Heart left ventricle (tissue), 16 donors: ENCODE measurements around the gene NUBP2. TPM values are rescaled to one million over a fixed set of nuclear protein-coding genes. Genes with fewer than 3 reads are reported as not detected.

Experiments used
- ATAC-seq, 4 donors: fragments of 200-7000 bp; cut with Tn5 transposase; one replicate each; pipeline ENCODE4 v1.9.1; 2020 to 2022; ENCODE audit warnings: moderate library complexity in 4 of 4, mild to moderate bottlenecking in 3 of 4, moderate number of reproducible peaks in 1 of 4
- DNase-seq, 5 donors: peaks; one replicate each; pipeline ENCODE4 v3.0.0-alpha.2; 2020
- H3K27ac ChIP-seq, 12 donors: fragments of 200-600 bp; sonication (generic) in 4 of 12; one replicate each; pipeline versions ENCODE4 v1.5.0 to v1.8.0; 2016 to 2022; ENCODE audit warnings: mild to moderate bottlenecking in 2 of 12
- H3K27me3 ChIP-seq, 9 donors: fragments of 200-600 bp; sonication (generic) in 2 of 9; one replicate each; pipeline versions ENCODE4 v1.5.1 to v1.8.0; 2016 to 2022; ENCODE audit warnings: mild to moderate bottlenecking in 3 of 9
- H3K36me3 ChIP-seq, 9 donors: fragments of 200-600 bp; sonication (generic) in 2 of 9; one replicate each; pipeline versions ENCODE4 v1.5.0 to v1.8.0; 2018 to 2022; ENCODE audit warnings: mild to moderate bottlenecking in 2 of 9
- H3K4me1 ChIP-seq, 12 donors: fragments of 200-600 bp; sonication (generic) in 4 of 12; one replicate each; pipeline versions ENCODE4 v1.5.0 to v1.8.0; 2016 to 2022; ENCODE audit warnings: mild to moderate bottlenecking in 3 of 12
- H3K4me3 ChIP-seq, 12 donors: fragments of 200-600 bp; sonication (generic) in 4 of 12; one replicate each; pipeline versions ENCODE4 v1.5.0 to v1.8.0; 2017 to 2022; ENCODE audit warnings: mild to moderate bottlenecking in 9 of 12, moderate library complexity in 4 of 12
- H3K9me3 ChIP-seq, 12 donors: fragments of 200-600 bp; sonication (generic) in 4 of 12; one replicate each; pipeline versions ENCODE4 v1.5.0 to v1.8.0; 2016 to 2022; ENCODE audit warnings: mild to moderate bottlenecking in 1 of 12
- POLR2A ChIP-seq, 2 donors: fragments of 450-650 bp; IDR thresholded peaks; one replicate each; pipeline ENCODE4 v1.6.1; 2017; ENCODE audit warnings: antibody characterized with exemption in 2 of 2, mild to moderate bottlenecking in 2 of 2, moderate library complexity in 2 of 2
- WGBS, 4 donors: extraction: QIAGEN DNeasy Blood & Tissue Kit in 2 of 4; methylation state at CpG; one replicate each; pipeline versions ENCODE4 v1.1.5 to v1.1.7; 2013 to 2018; 5-methylcytosine and 5-hydroxymethylcytosine counted together
- intact Hi-C, 10 donors: fragments of 100-400 bp; cut with DNase I; formaldehyde crosslinking; loops; one replicate each; pipeline versions ENCODE4 v1.11.1 to v1.14.2; 2022
- polyA plus RNA-seq, 2 donors: library from polyadenylated mRNA; stranded (reverse); fragments of 200-250 nt; gene quantifications; one replicate each; pipeline ENCODE4 v1.2.3, GENCODE V29; 2013
- total RNA-seq, 9 donors: library from RNA; depleted of rRNA in 2 of 9; stranded (reverse); fragments of >200 nt in 2 of 9; fragmentation: NEBNext Ultra II Directional in 3 of 9; extraction: Animal tissue kit (Norgen Biotek cat#: 25700) in 3 of 9; gene quantifications; one replicate each; pipeline versions ENCODE4 v1.1.0 to v1.2.4, GENCODE V29; 2016 to 2023
- TF ChIP-seq, protein P1 (sequence below), 12 donors: fragments of 200-600 bp; sonication (generic) in 4 of 12; IDR thresholded peaks; one replicate each; pipeline versions ENCODE4 v1.5.0 to v1.8.0; 2018 to 2022; ENCODE audit warnings: antibody characterized with exemption in 12 of 12, mild to moderate bottlenecking in 5 of 12
- donor health status: ischemic (EF 13 %, LVEDD 7.1; RV severe dilation, severe dysfunction).
- donor health status: healthy with polysubstance abuse.
- donor health status: DM: no; HTN: yes; CAD: no.
- donor health status: DM: no; HTN: no; CAD: no.
- donor health status: ischemic (EF 25% LVEDD 6.9; RV normal size, moderate dysfunction).
- donor health status: ischemic (EF 25% LVEDD 5.7; RV mildly dilated, moderate dysfunction).
- donor health status: healthy.
- donor health status: DM: yes; HTN: yes; CAD: no.
- donor health status: ischemic (EF 35%, LVEDD 5.7; RV mildly dilated, moderate dysfunction).
- donor health status: nonischemic (EF 11% LVEDD 7.7; RV severe dilation, severe dysfunction).
- donor health status: DM: yes; HTN: yes; CAD: no.
- donor health status: PGD.
- donor health status: ischemic (EF 29% LVEDD 5.4; RV normal size, mild dysfunction).
- donor health status: nonischemic (EF 23%, LVEDD 6.1; RV moderate dilation, normal function).

NUBP2 gene
- total and polyA plus RNA-seq, 11 donors = 26.7 to 81.9 (median 30.4) TPM

DNA sequence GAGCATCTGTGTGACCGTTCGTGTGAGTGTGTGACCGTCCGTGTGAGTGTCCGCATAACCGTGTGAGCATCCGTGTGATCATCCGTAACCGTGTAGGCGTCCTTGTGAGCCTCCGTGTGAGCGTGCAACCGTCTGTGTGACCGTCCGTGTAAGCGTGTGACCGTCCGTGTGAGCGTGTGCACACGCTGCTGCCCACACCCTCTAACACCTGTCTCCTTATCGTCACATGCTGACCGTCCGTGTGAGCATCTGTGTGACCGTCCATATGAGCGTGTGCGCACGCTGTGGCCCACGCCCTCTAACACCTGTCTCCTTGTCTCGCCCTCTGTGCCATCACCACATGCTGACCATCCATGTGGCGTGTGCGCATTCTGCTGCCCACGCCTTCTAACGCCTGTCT lies 42.5 kb upstream of the NUBP2 start:
- intact Hi-C loops = no loop called here

GRCh38 chr16:1740781-1741490 lies 41.8 kb upstream of the NUBP2 start:
- DNase-seq (no peak), ATAC-seq (peak in 1 of 4 donors; percentile 9)
- H3K27ac ChIP-seq = no peak overlapping the region
- no peak overlapping the region for H3K4me3 ChIP-seq
- WGBS, 4 donors = 90 to 92% (median 91%) methylated on average over 29 to 30 of the region's 30 CpGs
- H3K9me3 ChIP-seq = no peaks in the 10 kb centered on the region
- intact Hi-C loops = no loop called here
- no peaks in the 10 kb centered on the region for H3K4me1 ChIP-seq
- H3K27me3 ChIP-seq = no peaks in the 10 kb centered on the region
- H3K36me3 ChIP-seq = peaks cover 0 to 40% (median 39%) of the 10 kb centered on the region in 9 donors
- TF ChIP-seq, protein P1, sequence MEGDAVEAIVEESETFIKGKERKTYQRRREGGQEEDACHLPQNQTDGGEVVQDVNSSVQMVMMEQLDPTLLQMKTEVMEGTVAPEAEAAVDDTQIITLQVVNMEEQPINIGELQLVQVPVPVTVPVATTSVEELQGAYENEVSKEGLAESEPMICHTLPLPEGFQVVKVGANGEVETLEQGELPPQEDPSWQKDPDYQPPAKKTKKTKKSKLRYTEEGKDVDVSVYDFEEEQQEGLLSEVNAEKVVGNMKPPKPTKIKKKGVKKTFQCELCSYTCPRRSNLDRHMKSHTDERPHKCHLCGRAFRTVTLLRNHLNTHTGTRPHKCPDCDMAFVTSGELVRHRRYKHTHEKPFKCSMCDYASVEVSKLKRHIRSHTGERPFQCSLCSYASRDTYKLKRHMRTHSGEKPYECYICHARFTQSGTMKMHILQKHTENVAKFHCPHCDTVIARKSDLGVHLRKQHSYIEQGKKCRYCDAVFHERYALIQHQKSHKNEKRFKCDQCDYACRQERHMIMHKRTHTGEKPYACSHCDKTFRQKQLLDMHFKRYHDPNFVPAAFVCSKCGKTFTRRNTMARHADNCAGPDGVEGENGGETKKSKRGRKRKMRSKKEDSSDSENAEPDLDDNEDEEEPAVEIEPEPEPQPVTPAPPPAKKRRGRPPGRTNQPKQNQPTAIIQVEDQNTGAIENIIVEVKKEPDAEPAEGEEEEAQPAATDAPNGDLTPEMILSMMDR (IDR thresholded peaks at IDR 0.05) = no peak
- TF ChIP-seq POLR2A (IDR thresholded peaks at IDR 0.05) = no peak

More for the DNA sequence above, 42.5 kb upstream of the NUBP2 start:
- H3K4me3 ChIP-seq = no peak overlapping the region
- H3K9me3 ChIP-seq = no peaks in the 10 kb centered on the region
- no peak overlapping the region for H3K27ac ChIP-seq
- DNase-seq (no peak), ATAC-seq (no peak)
- no peaks in the 10 kb centered on the region for H3K27me3 ChIP-seq
- peaks cover 0 to 33% (median 32%) of the 10 kb centered on the region in 9 donors for H3K36me3 ChIP-seq
- H3K4me1 ChIP-seq = no peaks in the 10 kb centered on the region
- TF ChIP-seq, protein P1 (IDR thresholded peaks at IDR 0.05) = no peak
- no peak for TF ChIP-seq POLR2A (IDR thresholded peaks at IDR 0.05)
- whole genome bisulfite sequencing, 4 donors = 96 to 97% (median 97%) methylated on average over 33 of the region's 33 CpGs

GRCh38 chr16:1741553-1742165 lies 41.1 kb upstream of the NUBP2 start:
- TF ChIP-seq, protein P1 (IDR thresholded peaks at IDR 0.05) = no peak
- TF ChIP-seq POLR2A (IDR thresholded peaks at IDR 0.05) = no peak
- Histone ChIP-seq H3K27me3 (no peaks in the 10 kb centered on the region), H3K4me3 (no peak overlapping the region), H3K4me1 (no peaks in the 10 kb centered on the region), H3K27ac (no peak overlapping the region), H3K9me3 (no peaks in the 10 kb centered on the region), H3K36me3 (peaks cover 0 to 45% (median 40%) of the 10 kb centered on the region in 9 donors)
- 88 to 93% (median 89%) methylated on average over 17 to 19 of the region's 19 CpGs for WGBS, 4 donors
- intact Hi-C loops = no loop called here
- ATAC-seq (peak in 3 of 4 donors; percentile 22 to 53 (median 52)), DNase-seq (no peak)
